Osteocyte (in vitro differentiated cells): Measurements from ENCODE around the gene FTO. TPM values are rescaled to one million over a fixed set of nuclear protein-coding genes. Genes with fewer than 3 reads are reported as not detected.
"Not testable (repeated sequence)": the region's sequence is repeated elsewhere in the genome, so short reads cannot be mapped to it uniquely, and the experiment has no call there.

ENCODE experiments used
- DNase-seq: peaks from one replicate; pipeline ENCODE4 v3.0.0; 2021; ENCODE audit warnings: mixed read lengths; ENCODE audit not compliant: unreplicated experiment; ENCODE audit errors: extremely low spot score
- H3K27ac Mint-ChIP-seq: one replicate; pipeline ENCODE4 v1.8.0; 2021; ENCODE audit warnings: mild to moderate bottlenecking, mixed read lengths; ENCODE audit not compliant: unreplicated experiment
- H3K27me3 Mint-ChIP-seq: one replicate; pipeline ENCODE4 v1.8.0; 2021; ENCODE audit warnings: mixed read lengths; ENCODE audit not compliant: unreplicated experiment
- H3K36me3 Mint-ChIP-seq: one replicate; pipeline ENCODE4 v1.8.0; 2021; ENCODE audit warnings: mixed read lengths; ENCODE audit not compliant: unreplicated experiment
- H3K4me1 Mint-ChIP-seq: one replicate; pipeline ENCODE4 v1.8.0; 2021; ENCODE audit warnings: mixed read lengths; ENCODE audit not compliant: unreplicated experiment
- H3K4me3 Mint-ChIP-seq: one replicate; pipeline ENCODE4 v1.8.0; 2021; ENCODE audit warnings: mild to moderate bottlenecking, moderate library complexity, mixed read lengths; ENCODE audit not compliant: unreplicated experiment
- H3K9me3 Mint-ChIP-seq: one replicate; pipeline ENCODE4 v1.8.0; 2021; ENCODE audit warnings: mixed read lengths; ENCODE audit not compliant: unreplicated experiment
- CTCF ChIP-seq: fragments of 200-600 bp; sonication (generic); IDR thresholded peaks from 2 replicates; pipeline ENCODE4 v1.5.0; 2021; ENCODE audit warnings: antibody characterized with exemption, mild to moderate bottlenecking, moderate library complexity
- total RNA-seq: library from RNA; stranded (reverse); gene quantifications from 2 replicates; pipeline ENCODE4 v1.2.1, GENCODE V29; 2021

FTO gene
- total RNA-seq, 1 donor from 2014 or later: 108 TPM

GRCh38 chr16:54178478-54178976 lies 474.6 kb downstream of the FTO start:
- H3K9me3 Mint-ChIP-seq: no peaks in the 10 kb centered on the region
- H3K4me1 Mint-ChIP-seq: peaks cover 3% of the 10 kb centered on the region
- H3K27ac Mint-ChIP-seq: no peak overlapping the region
- H3K27me3 Mint-ChIP-seq: peaks cover 57% of the 10 kb centered on the region
- H3K36me3 Mint-ChIP-seq: no peaks in the 10 kb centered on the region
- TF ChIP-seq CTCF: no peak
- no peak overlapping the region for H3K4me3 Mint-ChIP-seq
- DNase-seq: no peak

- Mint-ChIP-seq H3K27me3 (peaks cover 45% of the 10 kb centered on the region), H3K4me3 (no peak overlapping the region), H3K27ac (no peak overlapping the region), H3K4me1 (peaks cover 2% of the 10 kb centered on the region), H3K36me3 (no peaks in the 10 kb centered on the region), H3K9me3 (no peaks in the 10 kb centered on the region)
- TF ChIP-seq CTCF: no peak
- DNase-seq: no peak
These were observed 476.7 kb downstream of the FTO start for GRCh38 chr16:54180421-54181359.

- H3K4me1 Mint-ChIP-seq, H3K27ac Mint-ChIP-seq, H3K9me3 Mint-ChIP-seq, H3K4me3 Mint-ChIP-seq, H3K36me3 Mint-ChIP-seq, DNase-seq: not testable (repeated sequence)
- peaks cover 45% of the 10 kb centered on the region for H3K27me3 Mint-ChIP-seq
These were observed 477.9 kb downstream of the FTO start for GRCh38 chr16:54181683-54182329.

- DNase-seq: no peak
These were observed 481.1 kb downstream of the FTO start for GRCh38 chr16:54185045-54185444.

GRCh38 chr16:54191163-54191562 lies 487.2 kb downstream of the FTO start:
- no peak for DNase-seq
- no peak for TF ChIP-seq CTCF
- no peak overlapping the region for H3K4me3 Mint-ChIP-seq
- H3K4me1 Mint-ChIP-seq: no peaks in the 10 kb centered on the region
- H3K9me3 Mint-ChIP-seq: no peaks in the 10 kb centered on the region
- peaks cover 32% of the 10 kb centered on the region for H3K27me3 Mint-ChIP-seq
- H3K27ac Mint-ChIP-seq: no peak overlapping the region
- H3K36me3 Mint-ChIP-seq: no peaks in the 10 kb centered on the region

More at GRCh38 chr16:54185045-54185444, 481.1 kb downstream of the FTO start:
- Mint-ChIP-seq H3K4me3 (no peak overlapping the region), H3K27ac (no peak overlapping the region), H3K36me3 (no peaks in the 10 kb centered on the region), H3K27me3 (peaks cover 43% of the 10 kb centered on the region), H3K9me3 (no peaks in the 10 kb centered on the region), H3K4me1 (no peaks in the 10 kb centered on the region)
- no peak for TF ChIP-seq CTCF
